IPS DF 4.7 (cell line): ENCODE data around the gene MGST2.

ENCODE experiments used
- DNase-seq: peaks from one replicate; pipeline ENCODE4 v3.0.0-alpha.2; 2013; ENCODE audit warnings: low spot score; ENCODE audit errors: extremely low read depth

The MGST2 gene

GRCh38 chr4:139738846-139739613, 73.4 kb downstream of the MGST2 start:
- DNase-seq: no peak

GRCh38 chr4:139740121-139740520, 74.5 kb downstream of the MGST2 start:
- no peak for DNase-seq

- no peak for DNase-seq
Observed at GRCh38 chr4:139740531-139741041, 75.0 kb downstream of the MGST2 start.

GRCh38 chr4:139743027-139743426, 77.4 kb downstream of the MGST2 start:
- DNase-seq: no peak

- DNase-seq: no peak
Observed at GRCh38 chr4:139744232-139744631, 78.6 kb downstream of the MGST2 start.

GRCh38 chr4:139745111-139745639, 79.6 kb downstream of the MGST2 start:
- no peak for DNase-seq

GRCh38 chr4:139746431-139747171, 81.0 kb downstream of the MGST2 start:
- DNase-seq: no peak

GRCh38 chr4:139749338-139749737, 83.7 kb downstream of the MGST2 start:
- DNase-seq: no peak

GRCh38 chr4:139749835-139750498, 84.3 kb downstream of the MGST2 start:
- DNase-seq: no peak

GRCh38 chr4:139753686-139754085, 88.1 kb downstream of the MGST2 start:
- no peak for DNase-seq
